ENCODE data around the gene ATG16L2.
"Not testable (repeated sequence)": the region's sequence is repeated elsewhere in the genome, so short reads cannot be mapped to it uniquely, and the experiment has no call there.

The ATG16L2 gene

DNA sequence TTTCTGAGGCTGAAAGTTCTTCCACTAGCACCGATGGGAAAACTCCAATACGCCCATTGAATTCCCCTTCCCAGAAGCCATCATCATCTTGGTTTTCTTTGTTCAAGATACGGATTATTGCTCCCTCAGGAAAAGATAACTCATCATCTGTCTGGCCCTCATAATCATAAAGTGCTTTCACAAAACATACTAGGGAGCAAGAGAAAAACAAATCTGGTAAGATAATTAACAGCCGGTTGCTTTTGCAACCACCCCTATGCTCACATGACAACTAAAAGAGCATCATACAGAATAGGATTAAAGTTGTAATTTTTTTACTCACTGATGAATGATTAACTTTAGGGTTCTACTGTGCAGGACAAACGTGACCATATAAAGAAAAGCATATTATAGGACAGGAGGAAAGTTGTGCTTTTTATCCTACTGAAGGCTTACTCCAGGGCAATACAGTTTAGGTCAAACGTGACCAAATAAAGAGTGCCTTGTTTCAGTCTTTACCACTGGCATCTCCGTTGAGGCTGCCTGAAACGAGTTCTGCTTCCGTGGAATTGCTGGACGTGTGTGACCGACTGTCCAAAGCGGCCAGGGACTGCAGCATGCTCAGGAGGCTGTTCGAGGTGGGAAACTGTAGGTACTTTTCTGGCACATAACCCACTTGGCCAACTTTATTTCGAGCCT lies 28.6 kb downstream of the ATG16L2 start:
- DNase-seq (ENCODE audit: low read depth in 1 of 2, low spot score in 1 of 2), result no peak

DNA sequence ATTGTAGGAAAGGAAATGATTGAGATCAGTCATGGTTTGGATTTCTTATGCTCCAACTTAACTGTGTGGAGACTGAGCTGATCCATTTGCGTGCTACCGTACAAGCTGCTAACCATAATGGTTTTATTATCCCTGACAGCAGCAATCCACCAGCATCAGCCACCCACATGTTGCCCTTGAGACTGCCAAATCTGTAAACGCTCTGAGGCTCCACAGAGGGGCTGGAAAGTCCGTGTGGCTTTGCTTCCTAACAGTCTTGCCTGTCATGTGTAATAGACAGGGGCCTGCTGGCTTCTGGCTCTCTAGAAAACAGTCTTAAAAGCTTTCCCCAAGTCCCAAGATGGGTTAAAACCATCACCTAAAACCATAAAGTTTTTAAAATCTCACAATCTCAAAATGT lies 30.1 kb downstream of the ATG16L2 start:
- DNase-seq (ENCODE audit: low read depth in 1 of 2, low spot score in 1 of 2), result no peak

DNA sequence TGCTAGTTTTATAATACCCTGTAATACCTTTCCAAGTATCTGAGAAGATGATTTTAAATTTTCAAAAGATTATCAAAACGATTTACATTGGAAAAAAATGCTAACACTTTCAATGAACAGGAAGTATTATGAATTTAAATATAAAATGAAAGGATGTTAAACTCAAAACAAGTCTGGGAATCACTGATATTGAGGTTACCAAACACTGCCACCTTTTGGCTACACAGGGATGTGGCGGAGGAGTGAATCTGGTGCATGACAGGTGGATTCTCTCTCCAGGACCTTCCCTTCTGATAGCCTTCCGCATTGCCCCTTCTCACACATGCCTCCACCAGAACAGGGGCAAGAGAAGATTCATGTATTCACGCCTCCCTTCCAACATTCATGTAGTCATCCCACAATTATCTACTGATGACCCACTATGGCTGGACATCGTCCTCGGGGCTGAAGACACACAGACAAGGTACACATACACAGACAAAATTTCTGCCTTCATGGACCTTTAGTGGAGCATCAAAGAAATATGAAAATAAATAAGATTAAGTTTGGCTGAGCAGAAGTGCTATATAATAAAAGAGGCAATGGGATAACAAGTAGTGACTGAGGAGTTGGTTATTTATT lies 34.7 kb downstream of the ATG16L2 start:
- no peak for DNase-seq (ENCODE audit: low read depth in 1 of 2, low spot score in 1 of 2)

GRCh38 chr11:72850832-72851231 lies 36.6 kb downstream of the ATG16L2 start:
- no peak for DNase-seq (ENCODE audit: low read depth in 1 of 2, low spot score in 1 of 2)

DNA sequence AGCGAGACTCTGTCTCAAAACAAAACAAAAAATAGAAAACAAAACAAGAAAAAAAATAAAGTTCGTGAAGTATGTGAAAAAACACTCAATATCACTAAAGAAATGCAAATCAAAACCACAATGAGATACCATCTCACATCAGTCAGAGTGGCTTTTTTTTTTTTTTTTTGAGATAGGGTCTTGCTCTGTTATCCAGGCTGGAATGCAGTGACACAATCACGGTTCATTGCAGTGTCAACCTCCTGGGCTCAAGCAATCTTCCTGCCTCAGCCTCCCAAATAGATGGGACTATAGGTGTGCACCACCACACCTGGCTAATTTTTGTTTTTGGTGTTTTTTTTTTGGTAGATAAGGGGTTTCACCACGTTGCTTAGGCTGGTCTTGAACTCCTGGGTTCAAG lies 37.5 kb downstream of the ATG16L2 start:
- DNase-seq (ENCODE audit: low read depth in 1 of 2, low spot score in 1 of 2), result no peak

- no peak for DNase-seq (ENCODE audit: low read depth in 1 of 2, low spot score in 1 of 2)
These were observed 41.9 kb downstream of the ATG16L2 start for GRCh38 chr11:72856065-72856464.

- DNase-seq (ENCODE audit: low read depth in 1 of 2, low spot score in 1 of 2), result no peak
These were observed 42.5 kb downstream of the ATG16L2 start for GRCh38 chr11:72856551-72857345.

DNA sequence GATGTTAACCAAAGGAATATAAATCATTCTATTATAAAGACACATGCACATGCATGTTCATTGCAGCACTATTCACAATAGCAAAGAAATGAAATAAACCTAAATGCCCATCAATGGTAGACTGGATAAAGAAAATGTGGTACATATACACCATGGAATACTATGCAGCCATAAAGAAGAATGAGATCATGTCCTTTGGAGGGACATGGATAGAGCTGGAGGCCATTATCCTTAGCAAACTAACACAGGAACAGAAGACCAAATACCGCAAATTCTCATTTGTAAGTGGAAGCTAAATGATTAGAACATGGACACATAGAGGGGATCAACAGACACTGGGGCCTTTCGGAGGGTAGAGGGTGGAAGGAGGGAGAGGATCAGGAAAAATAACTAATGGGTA lies 44.1 kb downstream of the ATG16L2 start:
- DNase-seq (ENCODE audit: low read depth in 1 of 2, low spot score in 1 of 2), result not testable (repeated sequence)

DNA sequence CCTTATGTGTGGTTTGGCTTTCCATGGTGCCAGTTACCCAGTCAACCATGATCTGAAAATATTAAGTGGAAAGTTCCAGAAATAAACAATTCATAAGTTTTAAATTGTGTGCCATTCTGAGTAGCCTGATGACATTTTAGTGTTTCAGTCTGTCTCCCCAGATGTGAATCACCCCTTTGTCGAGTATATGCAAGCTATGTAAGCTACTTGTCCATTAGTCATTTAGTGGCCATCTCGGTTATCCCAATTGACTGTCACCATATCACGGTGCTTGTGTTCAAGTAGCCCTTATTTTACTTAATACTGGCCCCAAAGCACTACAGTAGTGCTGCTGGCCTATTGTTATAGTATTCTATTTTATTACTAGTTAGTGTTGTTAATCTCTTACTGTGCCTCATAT lies 44.9 kb downstream of the ATG16L2 start:
- DNase-seq (ENCODE audit: low read depth in 1 of 2, low spot score in 1 of 2), result no peak

- no peak for DNase-seq (ENCODE audit: low read depth in 1 of 2, low spot score in 1 of 2)
These were observed 45.8 kb downstream of the ATG16L2 start for GRCh38 chr11:72860010-72860409.

DNA sequence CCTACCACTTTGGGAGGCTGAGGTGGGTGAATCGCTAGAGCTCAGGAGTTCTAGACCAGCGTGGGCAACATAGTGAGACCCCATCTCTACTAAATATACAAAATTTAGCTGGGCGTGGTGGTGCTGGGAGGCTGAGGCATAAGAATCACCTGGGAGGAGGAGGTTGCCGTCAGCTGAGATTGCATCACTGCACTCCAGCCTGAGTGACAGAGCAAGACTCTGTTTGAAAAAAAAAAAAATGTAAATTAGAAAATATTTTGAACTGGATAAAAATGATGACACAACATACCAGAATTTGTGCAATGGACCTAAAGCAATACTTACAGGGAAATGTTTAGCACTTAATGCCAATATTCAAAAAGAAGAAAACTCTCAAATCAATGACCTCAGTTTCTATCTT lies 46.4 kb downstream of the ATG16L2 start:
- DNase-seq (ENCODE audit: low read depth in 1 of 2, low spot score in 1 of 2), result no peak

- DNase-seq (ENCODE audit: low read depth in 1 of 2, low spot score in 1 of 2), result no peak
These were observed 48.9 kb downstream of the ATG16L2 start for GRCh38 chr11:72863091-72863490.

DNA sequence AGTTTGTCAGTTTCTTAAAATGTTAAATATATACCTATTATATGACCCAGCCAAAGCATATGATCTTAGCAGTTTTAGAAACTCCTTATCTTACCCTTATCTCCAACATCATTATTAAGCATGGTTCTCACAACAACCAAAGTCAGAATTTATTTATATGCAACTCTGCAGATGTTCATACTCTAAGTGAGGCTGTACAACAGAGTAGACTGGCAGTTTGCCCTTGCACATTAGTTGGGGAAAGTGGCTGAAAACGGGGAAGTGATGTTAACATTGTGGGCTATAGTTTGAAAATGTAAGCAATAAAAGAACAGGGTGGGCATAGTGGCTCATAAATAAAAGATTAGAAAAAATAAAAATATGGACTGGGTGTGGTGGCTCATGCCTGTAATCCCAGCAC lies 49.7 kb downstream of the ATG16L2 start:
- no peak for DNase-seq (ENCODE audit: low read depth in 1 of 2, low spot score in 1 of 2)

DNA sequence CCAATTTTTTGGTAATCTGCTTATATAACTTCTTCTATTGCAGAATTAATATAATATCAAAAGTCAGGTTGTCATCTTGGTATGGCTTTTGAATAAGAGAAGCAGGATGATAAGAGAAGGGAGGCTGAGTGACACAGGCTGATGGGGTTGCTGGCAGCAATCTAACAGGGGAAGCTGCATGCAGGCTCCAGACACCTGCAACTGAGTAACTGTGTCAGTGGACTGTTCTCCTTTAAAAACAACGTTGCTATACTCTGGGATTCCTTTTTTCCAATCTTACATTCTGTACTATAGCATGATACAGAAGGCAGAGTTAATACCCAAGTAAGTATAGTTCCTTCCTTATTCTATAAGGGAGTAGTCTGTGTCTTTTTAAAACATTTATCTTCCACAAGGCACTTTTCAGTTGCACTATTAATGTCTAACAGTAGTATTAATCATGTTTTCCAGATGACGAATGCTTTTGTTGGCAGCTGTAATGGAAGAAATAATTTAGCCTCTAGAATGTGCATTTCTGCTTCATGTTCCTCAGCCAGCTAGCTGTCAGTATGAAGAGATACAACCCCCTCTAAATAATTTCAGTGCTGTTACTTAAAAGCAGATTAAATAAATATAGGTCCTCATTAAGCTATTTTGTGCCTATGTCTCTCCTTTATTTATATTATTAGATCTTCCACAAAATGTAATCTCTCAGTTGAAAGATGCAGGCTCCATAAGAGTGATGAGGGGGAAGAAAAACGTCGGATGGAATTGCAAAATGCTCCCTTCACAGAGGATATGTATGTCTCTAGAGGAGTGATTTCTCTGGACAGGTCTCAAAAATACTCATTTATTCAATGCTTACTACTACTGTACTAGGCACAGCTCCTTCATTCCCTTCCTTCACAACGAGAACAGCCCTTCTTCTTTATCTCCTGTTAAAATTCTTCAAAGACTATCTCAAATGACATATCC lies 50.8 kb downstream of the ATG16L2 start:
- no peak for DNase-seq (ENCODE audit: low read depth in 1 of 2, low spot score in 1 of 2)

GRCh38 chr11:72867970-72868369 lies 53.8 kb downstream of the ATG16L2 start:
- no peak for DNase-seq (ENCODE audit: low read depth in 1 of 2, low spot score in 1 of 2)

DNA sequence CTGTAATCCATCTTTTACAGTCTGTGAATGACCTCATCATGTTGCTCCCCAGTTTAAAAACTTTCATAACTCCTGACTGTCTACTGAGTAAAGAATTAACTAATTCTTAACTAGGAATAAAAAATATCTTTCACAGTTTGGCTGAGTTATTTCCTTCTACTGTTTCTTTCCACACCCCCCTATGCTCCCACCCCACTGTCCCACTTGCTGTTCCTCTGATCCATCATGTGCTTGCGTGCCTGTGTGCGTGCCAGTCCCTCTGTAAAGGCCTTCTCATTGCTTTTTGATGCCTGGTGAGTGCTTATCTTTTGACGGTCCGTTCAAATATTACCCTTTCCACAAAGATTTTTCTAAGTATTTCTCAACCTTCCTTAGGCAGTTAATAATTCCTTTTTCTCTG lies 55.6 kb downstream of the ATG16L2 start:
- no peak for DNase-seq (ENCODE audit: low read depth in 1 of 2, low spot score in 1 of 2)

DNA sequence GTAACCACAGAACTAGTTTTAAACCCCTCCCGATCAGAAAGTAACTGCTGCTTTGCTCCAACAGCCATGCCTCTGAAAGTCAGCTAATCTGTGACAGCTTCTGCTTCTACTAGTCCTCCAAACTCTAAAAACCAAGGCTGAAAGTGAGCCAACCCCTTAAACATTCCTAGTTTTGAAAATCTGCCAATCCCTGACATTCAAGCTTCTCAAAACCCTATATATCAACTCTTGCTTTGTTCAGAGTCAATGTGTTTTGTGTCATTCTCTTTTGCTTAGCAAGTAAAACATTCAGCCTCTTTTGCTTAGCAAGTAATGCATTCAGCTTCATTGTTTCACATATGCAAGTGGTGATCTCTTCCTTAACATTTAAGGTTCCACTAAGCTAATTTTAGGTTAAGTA lies 56.9 kb downstream of the ATG16L2 start:
- DNase-seq (ENCODE audit: low read depth in 1 of 2, low spot score in 1 of 2), result no peak

- DNase-seq (ENCODE audit: low read depth in 1 of 2, low spot score in 1 of 2), result no peak
These were observed 57.8 kb downstream of the ATG16L2 start for GRCh38 chr11:72872012-72872411.

DNA sequence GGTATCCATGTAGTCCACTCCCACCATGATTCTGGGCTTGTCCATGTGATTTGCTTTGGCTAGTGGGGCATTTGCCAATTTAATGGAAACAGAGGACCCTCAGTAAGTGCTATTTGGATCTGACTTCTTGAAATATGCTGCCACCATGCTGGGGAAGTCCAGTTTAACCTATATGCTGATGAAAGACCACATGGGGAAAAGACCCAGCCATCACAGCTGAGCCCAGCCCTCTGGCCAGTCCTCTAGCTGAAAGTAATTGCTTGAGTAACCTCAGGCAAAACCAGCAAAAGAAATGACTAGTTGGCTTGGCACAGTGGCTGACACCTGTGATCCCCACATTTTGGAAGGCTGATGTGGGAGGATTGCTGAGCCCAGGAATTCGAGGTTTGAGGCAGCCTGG lies 61.5 kb downstream of the ATG16L2 start:
- DNase-seq (ENCODE audit: low read depth in 1 of 2, low spot score in 1 of 2), result no peak

GRCh38 chr11:72876147-72876546 lies 61.9 kb downstream of the ATG16L2 start:
- DNase-seq (ENCODE audit: low read depth in 1 of 2, low spot score in 1 of 2), result no peak
